Measurements from ENCODE around the gene COLEC12.

GRCh38 chr18:421247-422155 is 79.0 kb downstream of the COLEC12 start:
- TF ChIP-seq CTCF (conservative IDR thresholded peaks at IDR 0.05) = no peak
- no peak for TF ChIP-seq ZFX (IDR thresholded peaks at IDR 0.05)
